ENCODE data around the gene GLIS1. TPM values are rescaled to one million over a fixed set of nuclear protein-coding genes. Genes with fewer than 3 reads are reported as not detected.

GLIS1 gene
- total and polyA plus RNA-seq, 11 donors = 0.06 to 0.35 (median 0.13) TPM; not detected in 6

GRCh38 chr1:53519421-53519820, 219.5 kb downstream of the GLIS1 start:
- peaks cover 0 to 31% (median 2%) of the 10 kb centered on the region in 12 donors for H3K4me1 ChIP-seq

GRCh38 chr1:53518775-53519174, 220.2 kb downstream of the GLIS1 start:
- no peak overlapping the region for H3K4me3 ChIP-seq
- intact Hi-C loops (cut with DNase I) = no loop called here

More at GRCh38 chr1:53519421-53519820, 219.5 kb downstream of the GLIS1 start:
- Histone ChIP-seq H3K4me3 (no peak overlapping the region), H3K36me3 (no peaks in the 10 kb centered on the region), H3K27ac (no peak overlapping the region), H3K9me3 (no peaks in the 10 kb centered on the region), H3K27me3 (no peaks in the 10 kb centered on the region)
- intact Hi-C loops (cut with DNase I) = no loop called here
- DNase-seq (peak in 2 of 5 donors; percentile 26 to 50), ATAC-seq (peak in 1 of 4 donors; percentile 54)
- TF ChIP-seq, protein P1, sequence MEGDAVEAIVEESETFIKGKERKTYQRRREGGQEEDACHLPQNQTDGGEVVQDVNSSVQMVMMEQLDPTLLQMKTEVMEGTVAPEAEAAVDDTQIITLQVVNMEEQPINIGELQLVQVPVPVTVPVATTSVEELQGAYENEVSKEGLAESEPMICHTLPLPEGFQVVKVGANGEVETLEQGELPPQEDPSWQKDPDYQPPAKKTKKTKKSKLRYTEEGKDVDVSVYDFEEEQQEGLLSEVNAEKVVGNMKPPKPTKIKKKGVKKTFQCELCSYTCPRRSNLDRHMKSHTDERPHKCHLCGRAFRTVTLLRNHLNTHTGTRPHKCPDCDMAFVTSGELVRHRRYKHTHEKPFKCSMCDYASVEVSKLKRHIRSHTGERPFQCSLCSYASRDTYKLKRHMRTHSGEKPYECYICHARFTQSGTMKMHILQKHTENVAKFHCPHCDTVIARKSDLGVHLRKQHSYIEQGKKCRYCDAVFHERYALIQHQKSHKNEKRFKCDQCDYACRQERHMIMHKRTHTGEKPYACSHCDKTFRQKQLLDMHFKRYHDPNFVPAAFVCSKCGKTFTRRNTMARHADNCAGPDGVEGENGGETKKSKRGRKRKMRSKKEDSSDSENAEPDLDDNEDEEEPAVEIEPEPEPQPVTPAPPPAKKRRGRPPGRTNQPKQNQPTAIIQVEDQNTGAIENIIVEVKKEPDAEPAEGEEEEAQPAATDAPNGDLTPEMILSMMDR (IDR thresholded peaks at IDR 0.05) = no peak
- no peak for TF ChIP-seq POLR2A (IDR thresholded peaks at IDR 0.05)
- WGBS, 4 donors = 16 to 34% (median 24%) methylated on average over 8 of the region's 8 CpGs

DNA sequence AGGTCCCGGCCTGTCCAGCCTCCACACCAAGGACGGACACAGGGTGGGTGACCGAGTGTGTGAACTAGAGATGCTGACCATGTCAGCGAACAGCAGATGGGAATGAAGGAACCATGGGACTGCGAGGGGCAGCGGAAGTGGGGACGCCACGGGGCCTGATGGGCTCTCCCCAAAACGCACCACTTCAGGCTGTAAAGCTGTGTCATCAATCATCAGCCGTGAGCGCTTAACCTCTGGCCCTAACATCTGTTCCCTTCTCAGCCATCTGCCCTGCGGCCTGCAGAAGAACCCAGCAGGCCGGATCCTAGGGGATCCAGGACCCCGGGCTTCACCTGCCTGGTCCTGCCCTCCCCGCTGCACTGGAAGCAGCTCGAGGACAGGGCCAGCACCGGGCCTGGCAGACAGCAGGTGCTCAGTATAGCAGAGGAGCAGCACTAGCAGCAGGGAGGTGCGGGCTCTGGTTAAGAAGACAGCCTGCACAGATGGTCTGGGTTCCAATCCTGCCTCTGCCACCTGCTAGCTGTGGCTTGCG, 221.1 kb downstream of the GLIS1 start:
- TF ChIP-seq, protein P1 (IDR thresholded peaks at IDR 0.05) = no peak
- TF ChIP-seq POLR2A (IDR thresholded peaks at IDR 0.05) = no peak
- no peak overlapping the region for H3K4me3 ChIP-seq
- H3K36me3 ChIP-seq = no peaks in the 10 kb centered on the region
- ATAC-seq = no peak
- H3K4me1 ChIP-seq = peaks cover 0 to 31% (median 2%) of the 10 kb centered on the region in 12 donors
- H3K27me3 ChIP-seq = no peaks in the 10 kb centered on the region
- DNase-seq = no peak
- no peaks in the 10 kb centered on the region for H3K9me3 ChIP-seq
- intact Hi-C loops (cut with DNase I) = no loop called here
- H3K27ac ChIP-seq = no peak overlapping the region
- 88 to 95% (median 90%) methylated on average over 11 to 19 of the region's 19 CpGs for WGBS, 4 donors

More at GRCh38 chr1:53518775-53519174, 220.2 kb downstream of the GLIS1 start:
- 80 to 93% (median 88%) methylated on average over 6 of the region's 6 CpGs for WGBS, 4 donors
- Histone ChIP-seq H3K4me1 (peaks cover 0 to 31% (median 2%) of the 10 kb centered on the region in 12 donors), H3K36me3 (no peaks in the 10 kb centered on the region), H3K27me3 (no peaks in the 10 kb centered on the region), H3K27ac (no peak overlapping the region), H3K9me3 (no peaks in the 10 kb centered on the region)
- TF ChIP-seq, protein P1 (IDR thresholded peaks at IDR 0.05) = no peak
- TF ChIP-seq POLR2A (IDR thresholded peaks at IDR 0.05) = no peak
- DNase-seq = no peak
- ATAC-seq = no peak

DNA sequence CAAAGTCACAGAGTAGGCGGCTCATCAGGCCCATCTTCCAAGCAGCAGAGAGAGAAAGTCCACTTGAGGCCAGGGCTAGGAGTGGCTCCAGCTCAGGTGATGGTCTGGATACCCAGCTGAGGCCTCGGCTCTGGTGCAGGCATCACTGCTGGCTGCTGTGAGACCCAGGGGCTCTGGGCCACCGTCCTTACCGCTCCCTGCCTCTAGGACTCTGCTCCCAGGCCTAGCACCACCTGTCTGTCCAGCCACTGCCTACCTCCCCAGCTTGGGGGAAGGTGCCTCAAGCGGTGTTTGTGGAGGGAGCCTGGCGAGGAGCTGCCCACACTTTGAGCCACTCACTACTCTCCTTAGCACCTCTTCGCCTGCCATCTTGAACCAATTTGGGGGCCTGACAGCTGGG, 221.9 kb downstream of the GLIS1 start:
- no peak overlapping the region for H3K4me3 ChIP-seq
- peaks cover 0 to 34% (median 3%) of the 10 kb centered on the region in 12 donors for H3K4me1 ChIP-seq
- H3K27ac ChIP-seq = no peak overlapping the region
- no peaks in the 10 kb centered on the region for H3K27me3 ChIP-seq
- DNase-seq (no peak), ATAC-seq (no peak)
- WGBS, 4 donors = 90 to 94% (median 91%) methylated on average over 6 to 7 of the region's 7 CpGs
- intact Hi-C loops (cut with DNase I) = no loop called here
- no peak for TF ChIP-seq POLR2A (IDR thresholded peaks at IDR 0.05)
- TF ChIP-seq, protein P1 (IDR thresholded peaks at IDR 0.05) = no peak
- no peaks in the 10 kb centered on the region for H3K9me3 ChIP-seq
- no peaks in the 10 kb centered on the region for H3K36me3 ChIP-seq

Data from heart left ventricle (tissue), 16 donors.